OCI-LY1 (cell line): ENCODE measurements around the gene NECTIN4.

ENCODE experiments used
- EZH2 ChIP-seq: fragments of 200-600 bp; sonication (generic), shearing (Covaris generic); IDR thresholded peaks from 2 replicates; pipeline ENCODE4 v1.8.0; 2017; ENCODE audit warnings: borderline replicate concordance, mixed run types, mild to moderate bottlenecking, antibody characterized with exemption, low read length, moderate library complexity, mixed read lengths
- TF ChIP-seq, protein P1 (sequence below): fragments of 200-600 bp; sonication (generic), shearing (Covaris generic); IDR thresholded peaks from 2 replicates; pipeline ENCODE4 v1.5.1; 2017; ENCODE audit warnings: mild to moderate bottlenecking, antibody characterized with exemption, low read length, moderate library complexity, mixed read lengths

DNA sequence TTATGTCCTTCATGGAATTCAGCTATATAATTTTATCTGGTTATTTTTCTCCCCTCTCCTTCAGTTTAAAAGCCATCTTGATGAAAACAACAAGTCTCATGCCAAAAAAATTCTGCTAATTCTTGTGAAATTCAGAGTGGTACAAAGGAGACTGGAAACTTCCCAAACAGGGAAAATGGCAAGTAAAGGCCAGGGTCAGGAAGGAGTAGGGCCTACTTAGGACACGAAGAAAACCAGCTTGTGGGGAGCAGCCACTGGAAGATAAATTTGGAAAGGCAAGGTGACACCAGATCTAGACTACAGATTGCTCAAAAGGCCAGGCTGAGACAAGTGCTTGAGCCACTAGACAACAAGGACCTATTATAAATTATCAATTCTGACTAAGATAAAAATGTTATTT, 56.9 kb downstream of the NECTIN4 start:
- TF ChIP-seq, protein P1, sequence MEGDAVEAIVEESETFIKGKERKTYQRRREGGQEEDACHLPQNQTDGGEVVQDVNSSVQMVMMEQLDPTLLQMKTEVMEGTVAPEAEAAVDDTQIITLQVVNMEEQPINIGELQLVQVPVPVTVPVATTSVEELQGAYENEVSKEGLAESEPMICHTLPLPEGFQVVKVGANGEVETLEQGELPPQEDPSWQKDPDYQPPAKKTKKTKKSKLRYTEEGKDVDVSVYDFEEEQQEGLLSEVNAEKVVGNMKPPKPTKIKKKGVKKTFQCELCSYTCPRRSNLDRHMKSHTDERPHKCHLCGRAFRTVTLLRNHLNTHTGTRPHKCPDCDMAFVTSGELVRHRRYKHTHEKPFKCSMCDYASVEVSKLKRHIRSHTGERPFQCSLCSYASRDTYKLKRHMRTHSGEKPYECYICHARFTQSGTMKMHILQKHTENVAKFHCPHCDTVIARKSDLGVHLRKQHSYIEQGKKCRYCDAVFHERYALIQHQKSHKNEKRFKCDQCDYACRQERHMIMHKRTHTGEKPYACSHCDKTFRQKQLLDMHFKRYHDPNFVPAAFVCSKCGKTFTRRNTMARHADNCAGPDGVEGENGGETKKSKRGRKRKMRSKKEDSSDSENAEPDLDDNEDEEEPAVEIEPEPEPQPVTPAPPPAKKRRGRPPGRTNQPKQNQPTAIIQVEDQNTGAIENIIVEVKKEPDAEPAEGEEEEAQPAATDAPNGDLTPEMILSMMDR = no peak
- no peak for TF ChIP-seq EZH2
